Urothelium cell line (cell line): ENCODE results near the gene WNK4.

Source experiments
- DNase-seq: peaks from one replicate; pipeline ENCODE4 v3.0.0; 2011; ENCODE audit warnings: low spot score, mixed read lengths
- FAIRE-seq: peaks from 2 replicates; lab custom pipeline; 2011; peaks lifted over from hg19 to GRCh38; lab: Jason Lieb, UNC

The WNK4 gene

DNA sequence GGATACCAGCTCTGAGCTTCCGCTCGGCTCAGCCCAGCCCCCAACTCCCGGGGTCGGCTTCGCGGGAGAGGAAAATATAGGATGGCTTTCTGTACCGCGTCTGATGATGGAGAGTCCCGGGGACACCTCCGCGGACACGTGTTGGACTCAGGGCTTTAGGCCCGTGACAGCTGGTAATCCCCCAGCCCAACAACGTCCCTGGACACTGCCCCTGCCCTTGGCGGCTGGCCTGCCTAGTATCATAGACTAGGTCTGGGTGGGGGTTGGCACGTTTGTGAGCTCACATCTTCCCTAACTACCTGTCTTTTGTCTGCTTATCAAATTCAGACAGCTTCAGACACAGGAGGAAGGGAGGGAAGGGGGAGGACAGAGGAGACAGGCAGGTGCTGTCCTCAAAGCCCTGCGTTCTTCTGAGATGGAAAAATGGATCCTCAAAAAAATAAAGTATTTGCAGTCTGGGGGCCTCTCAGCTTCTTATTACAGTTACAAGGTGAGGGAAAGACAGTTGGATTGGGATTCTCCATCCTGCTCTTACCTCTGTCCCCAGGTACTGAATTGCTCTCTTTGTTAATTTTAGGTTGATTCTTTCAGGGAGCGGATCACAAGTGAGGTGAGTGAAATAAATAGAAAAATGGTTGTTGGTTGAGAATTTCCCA is 53.5 kb downstream of the WNK4 start:
- DNase-seq = no peak
- no peak for FAIRE-seq

DNA sequence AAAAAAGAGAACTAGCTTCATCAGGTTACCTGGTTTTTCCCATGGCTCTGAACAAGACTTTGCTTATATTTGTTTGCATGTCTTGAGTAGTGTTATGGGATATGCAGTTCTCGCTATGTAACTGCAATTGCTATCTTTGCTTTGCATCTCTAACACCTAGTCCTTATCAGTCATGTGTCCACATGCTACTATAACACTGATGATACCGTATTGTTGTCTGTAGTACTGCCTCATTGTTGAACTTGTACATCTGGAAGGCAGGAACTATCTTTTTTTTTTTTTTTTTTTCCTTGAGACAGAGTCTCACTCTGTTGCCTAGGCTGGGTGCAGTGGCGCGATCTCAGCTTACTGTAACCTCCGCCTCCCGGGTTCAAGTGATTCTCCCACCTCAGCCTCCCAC is 55.3 kb downstream of the WNK4 start:
- DNase-seq (no peak), FAIRE-seq (no peak)

DNA sequence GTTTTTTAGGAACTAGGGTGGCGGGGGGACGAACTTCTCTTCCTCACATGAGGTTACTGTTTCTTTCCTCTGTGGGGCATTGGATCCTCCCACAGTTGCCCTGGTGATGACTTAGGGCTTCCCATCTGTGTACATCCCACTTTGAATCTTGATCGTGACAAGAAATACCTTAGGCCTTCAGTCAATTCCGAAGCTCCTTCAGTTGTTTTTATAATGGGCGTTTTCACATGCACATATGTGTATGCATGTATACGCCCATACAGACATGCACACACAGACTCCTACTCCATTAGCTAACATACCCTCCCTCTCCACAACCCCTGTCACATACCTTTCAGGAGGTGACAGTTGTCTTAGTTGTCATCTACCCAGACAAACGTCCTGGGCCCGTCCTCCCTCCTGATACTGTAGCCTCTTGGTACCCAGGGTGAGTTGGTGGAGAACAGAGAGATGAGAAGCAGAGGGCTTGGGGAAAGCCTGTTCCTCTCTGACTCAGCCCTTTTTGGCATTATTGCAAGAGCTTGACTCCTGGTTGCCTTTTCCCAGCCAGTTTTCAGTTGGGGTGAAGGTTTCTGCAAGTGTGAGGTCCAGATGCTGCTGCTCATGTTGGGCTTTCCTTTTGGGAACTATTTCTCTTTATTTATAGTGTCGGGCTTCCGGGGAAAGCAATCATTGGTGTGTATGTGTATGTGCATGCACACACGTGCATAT is 61.7 kb downstream of the WNK4 start:
- DNase-seq = no peak
- FAIRE-seq = no peak

DNA sequence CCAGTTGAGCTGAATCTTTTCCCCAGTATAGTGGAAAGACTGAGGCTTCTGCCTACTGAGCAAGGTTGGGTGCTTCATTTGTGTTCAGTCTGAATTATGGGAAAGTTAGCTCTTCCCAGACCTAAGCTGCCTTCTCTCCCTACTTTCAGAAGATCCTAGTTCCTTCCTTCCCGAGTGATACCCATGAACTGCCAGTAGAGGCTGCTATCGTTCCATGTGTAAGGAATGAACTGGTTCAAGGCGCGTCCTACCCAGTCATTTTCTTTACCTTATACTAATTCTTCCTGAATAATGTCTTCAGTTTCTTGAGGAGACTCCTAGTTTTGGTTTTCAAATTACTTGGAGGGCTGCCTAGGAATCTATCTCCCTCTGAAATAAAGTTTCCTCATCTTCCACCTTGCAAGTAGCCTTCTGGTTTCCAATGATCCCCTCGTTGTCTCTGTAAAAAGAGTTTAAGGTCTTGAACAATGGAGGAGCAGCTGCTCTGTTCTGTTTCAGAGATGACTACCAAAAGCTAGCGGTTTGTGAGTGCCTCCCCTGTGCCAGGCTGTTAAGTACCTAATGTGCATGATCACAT is 63.0 kb downstream of the WNK4 start:
- no peak for FAIRE-seq
- peak; percentile 63 for DNase-seq

DNA sequence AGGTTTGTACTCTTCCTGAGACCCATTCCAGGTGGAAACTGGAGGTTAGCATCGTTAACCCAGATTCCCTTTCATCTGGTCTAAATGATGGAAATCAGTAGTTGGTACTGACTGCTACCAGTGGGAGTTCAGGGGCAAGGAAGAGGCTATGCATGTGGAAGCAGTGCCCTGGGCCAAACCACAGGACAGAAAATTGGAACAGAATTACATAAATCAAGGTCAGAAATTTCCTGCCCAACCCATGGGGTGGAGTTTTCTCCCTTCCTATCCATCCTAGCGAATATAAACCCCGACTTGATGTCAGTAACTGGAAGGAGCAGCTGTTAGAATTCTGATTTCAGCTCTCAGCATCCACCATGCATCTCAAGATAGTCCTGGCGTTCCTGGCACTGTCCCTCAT is 63.9 kb downstream of the WNK4 start, which contains the start of gene AOC2:
Gene AOC2 (plus strand): TSS at position 310 of the 400 bp plus-strand sequence. CDS start 47 bp downstream, at position 357.
- DNase-seq (no peak), FAIRE-seq (no peak)

DNA sequence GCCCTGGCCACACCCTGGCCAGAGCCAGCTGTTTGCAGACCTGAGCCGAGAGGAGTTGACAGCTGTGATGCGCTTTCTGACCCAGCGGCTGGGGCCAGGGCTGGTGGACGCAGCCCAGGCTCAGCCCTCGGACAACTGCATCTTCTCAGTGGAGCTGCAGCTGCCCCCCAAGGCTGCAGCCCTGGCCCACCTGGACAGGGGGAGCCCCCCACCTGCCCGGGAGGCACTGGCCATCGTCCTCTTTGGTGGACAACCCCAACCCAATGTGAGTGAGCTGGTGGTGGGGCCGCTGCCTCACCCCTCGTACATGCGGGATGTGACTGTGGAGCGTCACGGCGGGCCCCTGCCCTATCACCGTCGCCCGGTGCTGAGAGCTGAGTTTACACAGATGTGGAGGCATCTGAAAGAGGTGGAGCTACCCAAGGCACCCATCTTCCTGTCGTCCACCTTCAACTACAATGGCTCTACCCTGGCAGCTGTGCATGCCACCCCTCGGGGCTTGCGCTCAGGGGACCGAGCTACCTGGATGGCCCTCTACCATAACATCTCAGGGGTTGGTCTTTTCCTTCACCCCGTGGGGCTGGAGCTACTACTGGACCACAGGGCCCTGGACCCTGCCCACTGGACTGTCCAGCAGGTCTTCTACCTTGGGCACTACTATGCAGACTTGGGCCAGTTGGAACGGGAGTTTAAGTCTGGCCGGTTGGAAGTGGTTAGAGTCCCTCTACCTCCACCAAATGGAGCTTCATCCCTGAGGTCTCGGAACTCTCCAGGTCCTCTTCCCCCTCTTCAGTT is 64.5 kb downstream of the WNK4 start:
- FAIRE-seq (no peak), DNase-seq (no peak)

DNA sequence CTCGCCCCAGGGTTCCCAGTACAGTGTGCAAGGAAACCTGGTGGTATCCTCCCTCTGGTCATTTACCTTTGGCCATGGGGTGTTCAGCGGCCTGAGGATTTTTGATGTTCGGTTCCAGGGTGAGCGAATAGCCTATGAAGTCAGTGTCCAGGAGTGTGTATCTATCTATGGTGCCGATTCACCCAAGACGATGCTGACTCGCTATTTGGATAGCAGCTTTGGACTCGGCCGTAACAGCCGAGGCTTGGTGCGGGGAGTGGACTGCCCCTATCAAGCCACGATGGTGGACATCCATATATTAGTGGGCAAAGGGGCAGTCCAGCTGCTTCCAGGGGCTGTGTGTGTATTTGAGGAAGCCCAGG is 65.1 kb downstream of the WNK4 start:
- no peak for DNase-seq
- FAIRE-seq = no peak

DNA sequence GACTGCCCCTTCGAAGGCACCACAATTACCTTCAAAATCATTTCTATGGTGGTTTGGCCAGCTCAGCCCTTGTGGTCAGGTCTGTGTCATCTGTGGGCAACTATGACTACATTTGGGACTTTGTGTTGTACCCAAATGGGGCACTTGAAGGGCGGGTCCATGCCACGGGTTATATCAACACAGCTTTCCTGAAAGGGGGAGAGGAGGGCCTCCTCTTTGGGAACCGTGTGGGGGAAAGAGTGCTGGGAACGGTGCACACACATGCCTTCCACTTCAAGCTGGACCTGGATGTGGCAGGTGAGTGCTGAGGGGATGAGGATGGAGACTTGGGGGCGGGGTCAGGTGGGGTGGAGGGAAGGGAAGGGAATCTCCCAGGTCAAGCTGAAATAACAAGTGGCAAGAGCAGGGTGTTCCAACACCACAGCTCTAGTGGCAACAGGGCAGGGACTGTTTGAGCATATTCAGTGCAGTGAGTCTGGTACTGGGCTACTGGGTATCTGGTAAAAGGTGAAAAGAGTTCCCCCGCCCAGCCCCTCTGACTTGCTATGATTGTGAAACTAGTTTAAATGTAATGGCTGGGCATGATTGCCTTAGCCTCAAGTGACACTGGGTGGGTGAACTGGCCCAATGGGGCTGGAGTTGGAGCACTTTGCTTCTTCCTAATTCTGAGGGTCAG is 65.6 kb downstream of the WNK4 start:
- no peak for DNase-seq
- FAIRE-seq = peak; percentile 13
